WTC11 (cell line): Measurements from ENCODE around the gene FAM53C. TPM values are rescaled to one million over a fixed set of nuclear protein-coding genes. Genes with fewer than 3 reads are reported as not detected.

Experiments used
- ATAC-seq: fragments of 200-7000 bp; cut with Tn5 transposase; 2 replicates; pipeline ENCODE4 v1.10.0; 2021; ENCODE audit warnings: mild to moderate bottlenecking, moderate library complexity
- CTCF ChIA-PET: fragments of 300-600 bp; sonication (Branson Sonifier 250); formaldehyde crosslinking; loops from one replicate; lab custom pipeline; 2021; ENCODE audit warnings: antibody characterized with exemption; lab: Charles Lee
- POLR2A ChIA-PET: fragments of 350-600 bp; sonication (Branson Sonifier 250); formaldehyde crosslinking; loops from one replicate; lab custom pipeline; 2021; ENCODE audit warnings: antibody characterized with exemption; lab: Charles Lee
- DNase-seq: peaks from one replicate; pipeline ENCODE4 v3.0.0; 2021; ENCODE audit warnings: low spot score
- H3K27ac Mint-ChIP-seq: 2 replicates; pipeline ENCODE4 v1.8.0; 2021; ENCODE audit warnings: mixed read lengths
- H3K27me3 Mint-ChIP-seq: 2 replicates; pipeline ENCODE4 v1.8.0; 2021; ENCODE audit warnings: low read depth, mild to moderate bottlenecking, moderate library complexity, mixed read lengths
- H3K36me3 Mint-ChIP-seq: 2 replicates; pipeline ENCODE4 v1.8.0; 2021; ENCODE audit warnings: mixed read lengths
- H3K4me1 Mint-ChIP-seq: 2 replicates; pipeline ENCODE4 v1.8.0; 2022; ENCODE audit warnings: mixed read lengths
- H3K4me3 Mint-ChIP-seq: 2 replicates; pipeline ENCODE4 v1.8.0; 2021; ENCODE audit warnings: mild to moderate bottlenecking, moderate library complexity, mixed read lengths
- H3K9me3 Mint-ChIP-seq: 2 replicates; pipeline ENCODE4 v1.8.0; 2021; ENCODE audit warnings: mixed read lengths
- ATF6 ChIP-seq: sonication (generic); formaldehyde crosslinking; IDR thresholded peaks from 2 replicates; pipeline ENCODE4 v1.8.1; 2023; ENCODE audit warnings: mild to moderate bottlenecking, missing genetic modification reagents
- ERG ChIP-seq: fragments of 250-450 bp; sonication (Bioruptor Pico); IDR thresholded peaks from 2 replicates; pipeline ENCODE4 v1.8.0; 2021; ENCODE audit warnings: mild to moderate bottlenecking
- ESRRA ChIP-seq: sonication (generic); formaldehyde crosslinking; IDR thresholded peaks from 2 replicates; pipeline ENCODE4 v1.8.1; 2022; ENCODE audit warnings: mild to moderate bottlenecking, missing genetic modification reagents, borderline replicate concordance
- ETV6 ChIP-seq: sonication (generic); formaldehyde crosslinking; IDR thresholded peaks from 2 replicates; pipeline ENCODE4 v1.8.1; 2022; ENCODE audit warnings: mild to moderate bottlenecking, missing genetic modification reagents
- PRDM15 ChIP-seq: sonication (generic); formaldehyde crosslinking; IDR thresholded peaks from 2 replicates; pipeline ENCODE4 v1.8.0; 2022; ENCODE audit warnings: missing genetic modification reagents
- ZNF138 ChIP-seq: sonication (generic); formaldehyde crosslinking; conservative IDR thresholded peaks from 2 replicates; pipeline ENCODE4 v1.8.1; 2022; ENCODE audit warnings: mild to moderate bottlenecking, moderate library complexity, missing genetic modification reagents
- ZNF317 ChIP-seq: sonication (generic); formaldehyde crosslinking; IDR thresholded peaks from 2 replicates; pipeline ENCODE4 v1.8.1; 2023; ENCODE audit warnings: low read depth, mild to moderate bottlenecking, moderate library complexity, missing genetic modification reagents, borderline replicate concordance
- ZNF671 ChIP-seq: fragments of 250-450 bp; sonication (Bioruptor Pico); IDR thresholded peaks from 2 replicates; pipeline ENCODE4 v1.8.0; 2021; ENCODE audit warnings: mild to moderate bottlenecking
- total RNA-seq: library from RNA; stranded (reverse); gene quantifications from 3 replicates; pipeline ENCODE4 v1.2.3, GENCODE V29; 2021
- TF ChIP-seq, protein P1 (sequence below): sonication (generic); formaldehyde crosslinking; IDR thresholded peaks from 2 replicates; pipeline ENCODE4 v1.8.1; 2022; ENCODE audit warnings: mild to moderate bottlenecking, missing genetic modification reagents, moderate library complexity, borderline replicate concordance
- TF ChIP-seq, protein P2 (sequence below): sonication (generic); formaldehyde crosslinking; IDR thresholded peaks from 2 replicates; pipeline ENCODE4 v1.8.0; 2022; ENCODE audit warnings: mild to moderate bottlenecking, missing genetic modification reagents
- TF ChIP-seq, protein P3 (sequence below): sonication (generic); formaldehyde crosslinking; IDR thresholded peaks from 2 replicates; pipeline ENCODE4 v1.8.0; 2023; ENCODE audit warnings: mild to moderate bottlenecking, missing genetic modification reagents

The FAM53C gene
- total RNA-seq, 1 experiment from 2014 or later, result 51.3 TPM

- ATAC-seq, result no peak
- Mint-ChIP-seq H3K36me3 (peaks cover 50% of the 10 kb centered on the region), H3K27me3 (no peaks in the 10 kb centered on the region), H3K4me3 (no peak overlapping the region), H3K27ac (no peak overlapping the region), H3K9me3 (no peaks in the 10 kb centered on the region), H3K4me1 (no peaks in the 10 kb centered on the region)
- DNase-seq, result no peak
- CTCF ChIA-PET, result interaction anchor here (1.0 kb wide), 1 partner anchor 20 kb away, joined by 3 read pairs; no protein-coding TSS in a partner anchor
- TF ChIP-seq ZNF138 (CRISPR knock-in tag), result no peak
- TF ChIP-seq, protein P1, sequence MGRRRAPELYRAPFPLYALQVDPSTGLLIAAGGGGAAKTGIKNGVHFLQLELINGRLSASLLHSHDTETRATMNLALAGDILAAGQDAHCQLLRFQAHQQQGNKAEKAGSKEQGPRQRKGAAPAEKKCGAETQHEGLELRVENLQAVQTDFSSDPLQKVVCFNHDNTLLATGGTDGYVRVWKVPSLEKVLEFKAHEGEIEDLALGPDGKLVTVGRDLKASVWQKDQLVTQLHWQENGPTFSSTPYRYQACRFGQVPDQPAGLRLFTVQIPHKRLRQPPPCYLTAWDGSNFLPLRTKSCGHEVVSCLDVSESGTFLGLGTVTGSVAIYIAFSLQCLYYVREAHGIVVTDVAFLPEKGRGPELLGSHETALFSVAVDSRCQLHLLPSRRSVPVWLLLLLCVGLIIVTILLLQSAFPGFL (CRISPR knock-in tag), result no peak
- no peak for TF ChIP-seq ERG (CRISPR knock-in tag)
- TF ChIP-seq PRDM15 (CRISPR knock-in tag), result no peak
- TF ChIP-seq, protein P2, sequence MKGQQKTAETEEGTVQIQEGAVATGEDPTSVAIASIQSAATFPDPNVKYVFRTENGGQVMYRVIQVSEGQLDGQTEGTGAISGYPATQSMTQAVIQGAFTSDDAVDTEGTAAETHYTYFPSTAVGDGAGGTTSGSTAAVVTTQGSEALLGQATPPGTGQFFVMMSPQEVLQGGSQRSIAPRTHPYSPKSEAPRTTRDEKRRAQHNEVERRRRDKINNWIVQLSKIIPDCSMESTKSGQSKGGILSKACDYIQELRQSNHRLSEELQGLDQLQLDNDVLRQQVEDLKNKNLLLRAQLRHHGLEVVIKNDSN (CRISPR knock-in tag), result no peak
- TF ChIP-seq ZNF317 (CRISPR knock-in tag), result no peak
- TF ChIP-seq, protein P3, sequence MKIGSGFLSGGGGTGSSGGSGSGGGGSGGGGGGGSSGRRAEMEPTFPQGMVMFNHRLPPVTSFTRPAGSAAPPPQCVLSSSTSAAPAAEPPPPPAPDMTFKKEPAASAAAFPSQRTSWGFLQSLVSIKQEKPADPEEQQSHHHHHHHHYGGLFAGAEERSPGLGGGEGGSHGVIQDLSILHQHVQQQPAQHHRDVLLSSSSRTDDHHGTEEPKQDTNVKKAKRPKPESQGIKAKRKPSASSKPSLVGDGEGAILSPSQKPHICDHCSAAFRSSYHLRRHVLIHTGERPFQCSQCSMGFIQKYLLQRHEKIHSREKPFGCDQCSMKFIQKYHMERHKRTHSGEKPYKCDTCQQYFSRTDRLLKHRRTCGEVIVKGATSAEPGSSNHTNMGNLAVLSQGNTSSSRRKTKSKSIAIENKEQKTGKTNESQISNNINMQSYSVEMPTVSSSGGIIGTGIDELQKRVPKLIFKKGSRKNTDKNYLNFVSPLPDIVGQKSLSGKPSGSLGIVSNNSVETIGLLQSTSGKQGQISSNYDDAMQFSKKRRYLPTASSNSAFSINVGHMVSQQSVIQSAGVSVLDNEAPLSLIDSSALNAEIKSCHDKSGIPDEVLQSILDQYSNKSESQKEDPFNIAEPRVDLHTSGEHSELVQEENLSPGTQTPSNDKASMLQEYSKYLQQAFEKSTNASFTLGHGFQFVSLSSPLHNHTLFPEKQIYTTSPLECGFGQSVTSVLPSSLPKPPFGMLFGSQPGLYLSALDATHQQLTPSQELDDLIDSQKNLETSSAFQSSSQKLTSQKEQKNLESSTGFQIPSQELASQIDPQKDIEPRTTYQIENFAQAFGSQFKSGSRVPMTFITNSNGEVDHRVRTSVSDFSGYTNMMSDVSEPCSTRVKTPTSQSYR (CRISPR knock-in tag), result no peak
- TF ChIP-seq ZNF671 (CRISPR knock-in tag), result no peak
- TF ChIP-seq ATF6 (CRISPR knock-in tag), result no peak
- no peak for TF ChIP-seq ESRRA (CRISPR knock-in tag)
- no peak for TF ChIP-seq ETV6
- POLR2A ChIA-PET, result interaction anchor here (1.2 kb wide), 1 partner anchor 151 kb away, joined by 3 read pairs; the partner anchor contains the start of gene ETF1
These were observed 53.9 kb downstream of the FAM53C start for GRCh38 chr5:138391859-138392386.

Other genes with a start within 250 kb of the FAM53C start
- 0.74 to 0.89 TPM in 2 of 3 replicates, not detected in the other for gene NME5, start 198.8 kb upstream of the FAM53C start, total RNA-seq
- 59.6 to 73.4 TPM (median 61.4 TPM) in 3 replicates for gene BRD8, start 159.6 kb upstream of the FAM53C start, total RNA-seq
- 66.9 to 81.9 TPM (median 68.0 TPM) in 3 replicates for gene KIF20A, start 159.2 kb upstream of the FAM53C start, total RNA-seq
- 43.8 to 45.3 TPM (median 44.5 TPM) in 3 replicates for gene CDC23, start 124.9 kb upstream of the FAM53C start, total RNA-seq
- 0.69 to 1.3 TPM (median 0.94 TPM) in 3 replicates for gene GFRA3, start 63.6 kb upstream of the FAM53C start, total RNA-seq
- gene CDC25C, start 6.5 kb upstream of the FAM53C start, total RNA-seq, result 15.0 to 18.8 TPM (median 16.1 TPM) in 3 replicates
- 86.2 to 89.0 TPM (median 87.9 TPM) in 3 replicates for gene KDM3B, start 14.4 kb downstream of the FAM53C start, total RNA-seq
- gene REEP2, start 100.8 kb downstream of the FAM53C start, total RNA-seq, result 47.7 to 51.1 TPM (median 50.9 TPM) in 3 replicates
- gene EGR1, start 127.2 kb downstream of the FAM53C start, total RNA-seq, result 15.7 to 30.0 TPM (median 28.5 TPM) in 3 replicates
- 110 to 137 TPM (median 115 TPM) in 3 replicates for gene ETF1, start 205.0 kb downstream of the FAM53C start, total RNA-seq
- gene HSPA9, start 237.1 kb downstream of the FAM53C start, total RNA-seq, result 313 to 414 TPM (median 328 TPM) in 3 replicates